ENCODE measurements around the gene WIPF2. TPM values are rescaled to one million over a fixed set of nuclear protein-coding genes. Genes with fewer than 3 reads are reported as not detected.
"Not testable (repeated sequence)": the region's sequence is repeated elsewhere in the genome, so short reads cannot be mapped to it uniquely, and the experiment has no call there.

Gene WIPF2
- total and polyA plus RNA-seq, 4 experiments from 2014 or later = 5.2 to 34.7 (median 24.0) TPM

- H3K27ac Mint-ChIP-seq = peak overlapping the region in 3 of 7 donors; percentile 2 to 80 (median 72)
- Histone ChIP-seq H3K9me3 (ENCODE audit: control insufficient read depth in 1 of 2, low read length in 2 of 2) (no peaks in the 10 kb centered on the region), H3K36me3 (ENCODE audit: insufficient read depth, low read length) (no peaks in the 10 kb centered on the region), H3K4me1 (ENCODE audit: insufficient read depth, low read length) (peaks cover 36% of the 10 kb centered on the region), H3K27me3 (ENCODE audit: insufficient read depth, low read length) (no peaks in the 10 kb centered on the region), H3K4me3 (ENCODE audit: low read length in 2 of 2) (no peak overlapping the region), H3K27ac (ENCODE audit: low read depth, low read length) (no peak overlapping the region)
- peaks cover 25 to 57% (median 37%) of the 10 kb centered on the region in 4 donors for H3K4me1 Mint-ChIP-seq
- peak overlapping the region in 1 of 8 donors; percentile 32 for H3K4me3 Mint-ChIP-seq
- intact Hi-C loops (cut with micrococcal nuclease) = no loop called here
- H3K27me3 Mint-ChIP-seq = no peaks in the 10 kb centered on the region
- ChIA-PET POLR2A (ENCODE audit: partially characterized antibody) (no interaction called here), CTCF (ENCODE audit: partially characterized antibody) (interaction anchor here (0.6 kb wide), 1 partner anchor 11 kb away, joined by 3 read pairs; no protein-coding TSS in a partner anchor)
- H3K9me3 Mint-ChIP-seq = no peaks in the 10 kb centered on the region
- peaks cover 4 to 25% of the 10 kb centered on the region in 2 donors for H3K36me3 Mint-ChIP-seq
- no peak for DNase-seq
These were observed 5.8 kb downstream of the WIPF2 start for GRCh38 chr17:40224718-40225550.

DNA sequence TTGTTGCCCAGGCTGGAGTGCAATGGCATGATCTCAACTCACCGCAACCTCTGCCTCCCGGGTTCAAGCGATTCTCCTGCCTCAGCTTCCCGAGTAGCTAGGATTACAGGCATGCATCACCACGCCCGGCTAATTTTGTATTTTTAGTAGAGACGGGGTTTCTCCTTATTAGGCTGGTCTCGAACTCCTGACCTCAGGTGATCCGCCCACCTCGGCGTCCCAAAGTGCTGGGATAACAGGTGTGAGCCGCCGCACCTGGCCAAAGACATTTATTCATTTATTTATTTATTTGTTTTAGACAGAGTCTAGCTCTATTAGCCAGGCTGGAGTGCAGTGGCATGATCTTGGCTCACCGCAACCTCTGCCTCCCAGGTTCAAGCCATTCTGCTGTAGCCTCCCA, 10.0 kb downstream of the WIPF2 start:
- H3K27ac Mint-ChIP-seq; DNase-seq; H3K27me3 Mint-ChIP-seq; H3K27ac ChIP-seq (ENCODE audit: low read depth, low read length); H3K9me3 ChIP-seq (ENCODE audit: control insufficient read depth in 1 of 2, low read length in 2 of 2); H3K4me3 Mint-ChIP-seq; H3K4me3 ChIP-seq (ENCODE audit: low read length in 2 of 2); intact Hi-C loops (cut with micrococcal nuclease); H3K9me3 Mint-ChIP-seq; H3K27me3 ChIP-seq (ENCODE audit: insufficient read depth, low read length): not testable (repeated sequence)
- ChIA-PET CTCF (ENCODE audit: partially characterized antibody) (interaction anchor here (1.1 to 1.7 kb wide), 3 partner anchors 10 to 19 kb away, joined by 5 to 10 read pairs (median 5); partner anchors contain the start of gene WIPF2), POLR2A (ENCODE audit: partially characterized antibody) (interaction anchor here (1.3 kb wide), 1 partner anchor 10 kb away, joined by 5 read pairs; the partner anchor contains the start of gene WIPF2)
- peaks cover 20 to 47% (median 29%) of the 10 kb centered on the region in 4 donors for H3K4me1 Mint-ChIP-seq
- H3K4me1 ChIP-seq (ENCODE audit: insufficient read depth, low read length) = peaks cover 21% of the 10 kb centered on the region
- H3K36me3 Mint-ChIP-seq = peaks cover 12 to 35% of the 10 kb centered on the region in 2 donors
- peaks cover 12% of the 10 kb centered on the region for H3K36me3 ChIP-seq (ENCODE audit: insufficient read depth, low read length)

- intact Hi-C loops (cut with micrococcal nuclease) = no loop called here
These were observed 11.6 kb downstream of the WIPF2 start for GRCh38 chr17:40230670-40231069.

DNA sequence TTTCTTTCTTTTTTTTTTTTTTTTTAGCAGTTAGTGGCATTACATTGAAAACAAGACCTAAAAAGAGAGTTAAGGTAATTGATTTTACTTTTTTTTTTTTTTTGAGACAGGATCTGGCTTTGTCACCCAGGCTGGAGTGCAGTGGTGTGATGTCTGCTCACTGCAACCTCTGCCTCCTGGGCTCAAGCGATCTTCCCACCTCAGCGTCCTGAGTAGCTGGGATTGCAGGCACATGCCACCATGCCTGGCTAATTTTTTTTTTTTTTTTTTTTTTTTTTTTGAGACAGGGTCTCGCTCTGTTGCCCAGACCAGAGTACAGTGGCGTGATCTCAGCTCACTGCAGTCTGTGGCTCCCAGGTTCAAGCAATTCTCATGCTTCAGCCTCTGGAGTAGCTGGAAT, 12.8 kb downstream of the WIPF2 start:
- H3K27me3 Mint-ChIP-seq; H3K9me3 Mint-ChIP-seq; H3K4me1 ChIP-seq (ENCODE audit: insufficient read depth, low read length); H3K9me3 ChIP-seq (ENCODE audit: control insufficient read depth in 1 of 2, low read length in 2 of 2); H3K4me3 Mint-ChIP-seq; DNase-seq; intact Hi-C loops (cut with micrococcal nuclease); H3K27ac ChIP-seq (ENCODE audit: low read depth, low read length); H3K27ac Mint-ChIP-seq; H3K27me3 ChIP-seq (ENCODE audit: insufficient read depth, low read length); H3K4me3 ChIP-seq (ENCODE audit: low read length in 2 of 2); POLR2A ChIA-PET (ENCODE audit: partially characterized antibody): not testable (repeated sequence)
- H3K36me3 ChIP-seq (ENCODE audit: insufficient read depth, low read length) = peaks cover 12% of the 10 kb centered on the region
- Mint-ChIP-seq H3K36me3 (peaks cover 16 to 30% of the 10 kb centered on the region in 2 donors), H3K4me1 (peaks cover 15 to 37% (median 19%) of the 10 kb centered on the region in 4 donors)
- CTCF ChIA-PET (ENCODE audit: partially characterized antibody) = interaction anchor here (0.7 kb wide), 1 partner anchor 36 kb away, joined by 5 read pairs; no protein-coding TSS in a partner anchor

More at GRCh38 chr17:40230670-40231069, 11.6 kb downstream of the WIPF2 start:
- DNase-seq = no peak
- ChIA-PET CTCF (ENCODE audit: partially characterized antibody) (interaction anchor here (1.7 kb wide), 1 partner anchor 12 kb away, joined by 10 read pairs; the partner anchor contains the start of gene WIPF2), POLR2A (ENCODE audit: partially characterized antibody) (no interaction called here)
- H3K27me3 ChIP-seq (ENCODE audit: insufficient read depth, low read length) = no peaks in the 10 kb centered on the region
- Mint-ChIP-seq H3K36me3 (peaks cover 16 to 29% of the 10 kb centered on the region in 2 donors), H3K27ac (peak overlapping the region in 3 of 7 donors; percentile 19 to 42 (median 39)), H3K4me1 (peaks cover 15 to 36% (median 18%) of the 10 kb centered on the region in 4 donors), H3K9me3 (no peaks in the 10 kb centered on the region), H3K27me3 (no peaks in the 10 kb centered on the region), H3K4me3 (peak overlapping the region in 1 of 8 donors; percentile 4)
- H3K36me3 ChIP-seq (ENCODE audit: insufficient read depth, low read length) = peaks cover 12% of the 10 kb centered on the region
- H3K4me1 ChIP-seq (ENCODE audit: insufficient read depth, low read length) = peaks cover 9% of the 10 kb centered on the region
- H3K4me3 ChIP-seq (ENCODE audit: low read length in 2 of 2) = no peak overlapping the region
- H3K27ac ChIP-seq (ENCODE audit: low read depth, low read length) = no peak overlapping the region
- no peaks in the 10 kb centered on the region for H3K9me3 ChIP-seq (ENCODE audit: control insufficient read depth in 1 of 2, low read length in 2 of 2)

- no peaks in the 10 kb centered on the region for H3K9me3 Mint-ChIP-seq
- H3K4me3 Mint-ChIP-seq = peak overlapping the region in 1 of 8 donors; percentile 17
These were observed 22.2 kb downstream of the WIPF2 start for GRCh38 chr17:40241252-40241834.

DNA sequence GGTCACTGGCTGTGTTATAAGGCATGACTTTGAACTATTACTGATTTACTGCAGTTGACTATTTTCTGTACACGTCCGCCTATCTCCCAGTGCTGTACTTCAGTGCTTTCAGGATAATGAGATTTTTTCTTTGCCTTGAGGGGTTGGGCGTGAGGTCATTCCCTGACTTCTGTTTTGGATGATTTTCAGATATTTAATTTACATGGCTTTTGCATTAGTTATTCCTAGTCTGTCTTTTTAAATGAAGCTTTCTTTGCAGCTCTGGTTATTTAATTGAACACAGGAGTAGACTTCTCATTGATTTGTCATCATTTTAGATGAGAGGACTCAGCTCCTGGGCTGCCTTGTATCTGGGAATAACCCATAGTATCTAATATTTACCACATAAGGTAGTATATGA, 23.7 kb downstream of the WIPF2 start:
- H3K9me3 ChIP-seq (ENCODE audit: control insufficient read depth in 1 of 2, low read length in 2 of 2) = no peaks in the 10 kb centered on the region
- Mint-ChIP-seq H3K4me1 (peaks cover 34 to 54% (median 44%) of the 10 kb centered on the region in 4 donors), H3K4me3 (no peak overlapping the region), H3K27ac (peak overlapping the region in 3 of 7 donors; percentile 50 to 74 (median 51)), H3K9me3 (no peaks in the 10 kb centered on the region), H3K36me3 (peaks cover 6 to 24% of the 10 kb centered on the region in 2 donors), H3K27me3 (no peaks in the 10 kb centered on the region)
- ChIA-PET CTCF (ENCODE audit: partially characterized antibody) (interaction anchor here (1.2 to 3.0 kb wide), 2 partner anchors 24 to 215 kb away, joined by 5 to 9 read pairs; partner anchors contain the start of gene WIPF2), POLR2A (ENCODE audit: partially characterized antibody) (no interaction called here)
- no peak for DNase-seq
- no peaks in the 10 kb centered on the region for H3K27me3 ChIP-seq (ENCODE audit: insufficient read depth, low read length)
- intact Hi-C loops (cut with micrococcal nuclease) = no loop called here
- peaks cover 38% of the 10 kb centered on the region for H3K4me1 ChIP-seq (ENCODE audit: insufficient read depth, low read length)
- no peaks in the 10 kb centered on the region for H3K36me3 ChIP-seq (ENCODE audit: insufficient read depth, low read length)
- H3K4me3 ChIP-seq (ENCODE audit: low read length in 2 of 2) = no peak overlapping the region
- no peak overlapping the region for H3K27ac ChIP-seq (ENCODE audit: low read depth, low read length)

More at GRCh38 chr17:40241252-40241834, 22.2 kb downstream of the WIPF2 start:
- Mint-ChIP-seq H3K36me3 (peaks cover 9 to 30% of the 10 kb centered on the region in 2 donors), H3K27ac (peak overlapping the region in 3 of 7 donors; percentile 29 to 89 (median 72)), H3K4me1 (peaks cover 35 to 54% (median 43%) of the 10 kb centered on the region in 4 donors), H3K27me3 (no peaks in the 10 kb centered on the region)
- ChIA-PET CTCF (ENCODE audit: partially characterized antibody) (interaction anchor here (0.9 to 3.0 kb wide), 2 partner anchors 22 to 42 kb away, joined by 3 to 9 read pairs; partner anchors contain the start of gene WIPF2), POLR2A (ENCODE audit: partially characterized antibody) (no interaction called here)
- Histone ChIP-seq H3K4me3 (ENCODE audit: low read length in 2 of 2) (no peak overlapping the region), H3K27ac (ENCODE audit: low read depth, low read length) (no peak overlapping the region), H3K4me1 (ENCODE audit: insufficient read depth, low read length) (peaks cover 38% of the 10 kb centered on the region), H3K9me3 (ENCODE audit: control insufficient read depth in 1 of 2, low read length in 2 of 2) (no peaks in the 10 kb centered on the region), H3K36me3 (ENCODE audit: insufficient read depth, low read length) (no peaks in the 10 kb centered on the region), H3K27me3 (ENCODE audit: insufficient read depth, low read length) (no peaks in the 10 kb centered on the region)
- intact Hi-C loops (cut with micrococcal nuclease) = no loop called here
- DNase-seq = no peak

DNA sequence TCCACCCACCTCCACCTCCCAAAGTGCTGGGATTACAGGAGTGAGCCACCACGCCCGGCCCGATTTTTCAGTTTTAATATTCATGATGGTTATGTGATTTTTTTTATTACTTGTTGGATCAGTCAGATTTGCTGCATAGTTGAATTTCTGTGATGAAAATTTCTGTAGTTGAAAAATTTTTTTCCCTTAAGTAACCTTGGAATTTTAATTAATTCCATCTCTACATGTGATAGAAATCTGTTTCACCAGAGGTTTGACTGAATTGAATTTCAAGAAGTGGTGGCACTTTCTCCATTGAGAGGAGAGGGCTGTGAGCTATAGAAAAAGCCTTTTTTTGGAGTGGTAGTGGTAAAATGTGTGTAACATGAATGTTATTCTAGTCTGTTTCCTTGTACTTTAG, 24.7 kb downstream of the WIPF2 start:
- H3K27ac ChIP-seq (ENCODE audit: low read depth, low read length) = no peak overlapping the region
- Mint-ChIP-seq H3K9me3 (no peaks in the 10 kb centered on the region), H3K36me3 (peaks cover 6 to 23% of the 10 kb centered on the region in 2 donors), H3K4me1 (peaks cover 38 to 60% (median 48%) of the 10 kb centered on the region in 4 donors), H3K27ac (peak overlapping the region in 3 of 7 donors; percentile 9 to 73 (median 73)), H3K4me3 (no peak overlapping the region), H3K27me3 (no peaks in the 10 kb centered on the region)
- POLR2A ChIA-PET (ENCODE audit: partially characterized antibody) = no interaction called here
- H3K4me3 ChIP-seq (ENCODE audit: low read length in 2 of 2) = no peak overlapping the region
- CTCF ChIA-PET (ENCODE audit: partially characterized antibody) = interaction anchor here (1.0 kb wide), 1 partner anchor 25 kb away, joined by 4 read pairs; the partner anchor contains the start of gene WIPF2
- intact Hi-C loops (cut with micrococcal nuclease) = no loop called here
- no peaks in the 10 kb centered on the region for H3K36me3 ChIP-seq (ENCODE audit: insufficient read depth, low read length)
- DNase-seq = no peak
- H3K9me3 ChIP-seq (ENCODE audit: control insufficient read depth in 1 of 2, low read length in 2 of 2) = no peaks in the 10 kb centered on the region
- no peaks in the 10 kb centered on the region for H3K27me3 ChIP-seq (ENCODE audit: insufficient read depth, low read length)
- peaks cover 38% of the 10 kb centered on the region for H3K4me1 ChIP-seq (ENCODE audit: insufficient read depth, low read length)
